ENCODE results near the gene PPP1R15A.

The PPP1R15A gene

DNA sequence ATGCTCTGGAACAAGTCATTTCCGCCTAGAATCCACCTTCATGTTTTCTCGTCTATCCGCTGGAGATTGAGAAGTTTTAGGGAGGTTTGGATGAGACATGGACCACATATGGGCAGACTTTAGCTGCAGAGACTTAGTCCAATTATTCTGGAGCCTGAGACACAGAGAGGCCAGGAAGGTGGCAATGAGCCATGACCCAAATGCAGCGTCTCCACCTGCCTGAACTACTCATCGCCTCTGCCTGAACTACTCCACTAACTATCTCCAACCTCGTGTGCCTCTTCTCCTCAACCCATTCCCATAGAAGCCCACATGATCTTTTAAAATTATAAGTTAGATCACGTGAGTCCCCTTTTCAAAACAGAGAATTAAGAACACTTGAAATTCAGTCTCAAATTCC, 9.4 kb upstream of the PPP1R15A start:
- TF ChIP-seq POLR2AphosphoS5 (IDR thresholded peaks at IDR 0.05; ENCODE audit: low read depth) (no peak), SPI1 (IDR thresholded peaks at IDR 0.05; ENCODE audit: borderline replicate concordance, low read depth) (no peak), GABPA (IDR thresholded peaks at IDR 0.05; ENCODE audit: low read depth) (no peak)
- TF ChIP-seq, protein P1, sequence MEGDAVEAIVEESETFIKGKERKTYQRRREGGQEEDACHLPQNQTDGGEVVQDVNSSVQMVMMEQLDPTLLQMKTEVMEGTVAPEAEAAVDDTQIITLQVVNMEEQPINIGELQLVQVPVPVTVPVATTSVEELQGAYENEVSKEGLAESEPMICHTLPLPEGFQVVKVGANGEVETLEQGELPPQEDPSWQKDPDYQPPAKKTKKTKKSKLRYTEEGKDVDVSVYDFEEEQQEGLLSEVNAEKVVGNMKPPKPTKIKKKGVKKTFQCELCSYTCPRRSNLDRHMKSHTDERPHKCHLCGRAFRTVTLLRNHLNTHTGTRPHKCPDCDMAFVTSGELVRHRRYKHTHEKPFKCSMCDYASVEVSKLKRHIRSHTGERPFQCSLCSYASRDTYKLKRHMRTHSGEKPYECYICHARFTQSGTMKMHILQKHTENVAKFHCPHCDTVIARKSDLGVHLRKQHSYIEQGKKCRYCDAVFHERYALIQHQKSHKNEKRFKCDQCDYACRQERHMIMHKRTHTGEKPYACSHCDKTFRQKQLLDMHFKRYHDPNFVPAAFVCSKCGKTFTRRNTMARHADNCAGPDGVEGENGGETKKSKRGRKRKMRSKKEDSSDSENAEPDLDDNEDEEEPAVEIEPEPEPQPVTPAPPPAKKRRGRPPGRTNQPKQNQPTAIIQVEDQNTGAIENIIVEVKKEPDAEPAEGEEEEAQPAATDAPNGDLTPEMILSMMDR (IDR thresholded peaks at IDR 0.05; ENCODE audit: insufficient read depth, low read length): no peak
- TF ChIP-seq, protein P2, sequence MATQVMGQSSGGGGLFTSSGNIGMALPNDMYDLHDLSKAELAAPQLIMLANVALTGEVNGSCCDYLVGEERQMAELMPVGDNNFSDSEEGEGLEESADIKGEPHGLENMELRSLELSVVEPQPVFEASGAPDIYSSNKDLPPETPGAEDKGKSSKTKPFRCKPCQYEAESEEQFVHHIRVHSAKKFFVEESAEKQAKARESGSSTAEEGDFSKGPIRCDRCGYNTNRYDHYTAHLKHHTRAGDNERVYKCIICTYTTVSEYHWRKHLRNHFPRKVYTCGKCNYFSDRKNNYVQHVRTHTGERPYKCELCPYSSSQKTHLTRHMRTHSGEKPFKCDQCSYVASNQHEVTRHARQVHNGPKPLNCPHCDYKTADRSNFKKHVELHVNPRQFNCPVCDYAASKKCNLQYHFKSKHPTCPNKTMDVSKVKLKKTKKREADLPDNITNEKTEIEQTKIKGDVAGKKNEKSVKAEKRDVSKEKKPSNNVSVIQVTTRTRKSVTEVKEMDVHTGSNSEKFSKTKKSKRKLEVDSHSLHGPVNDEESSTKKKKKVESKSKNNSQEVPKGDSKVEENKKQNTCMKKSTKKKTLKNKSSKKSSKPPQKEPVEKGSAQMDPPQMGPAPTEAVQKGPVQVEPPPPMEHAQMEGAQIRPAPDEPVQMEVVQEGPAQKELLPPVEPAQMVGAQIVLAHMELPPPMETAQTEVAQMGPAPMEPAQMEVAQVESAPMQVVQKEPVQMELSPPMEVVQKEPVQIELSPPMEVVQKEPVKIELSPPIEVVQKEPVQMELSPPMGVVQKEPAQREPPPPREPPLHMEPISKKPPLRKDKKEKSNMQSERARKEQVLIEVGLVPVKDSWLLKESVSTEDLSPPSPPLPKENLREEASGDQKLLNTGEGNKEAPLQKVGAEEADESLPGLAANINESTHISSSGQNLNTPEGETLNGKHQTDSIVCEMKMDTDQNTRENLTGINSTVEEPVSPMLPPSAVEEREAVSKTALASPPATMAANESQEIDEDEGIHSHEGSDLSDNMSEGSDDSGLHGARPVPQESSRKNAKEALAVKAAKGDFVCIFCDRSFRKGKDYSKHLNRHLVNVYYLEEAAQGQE (IDR thresholded peaks at IDR 0.05; ENCODE audit: insufficient replicate concordance, low read depth): no peak
- H3K27me3 ChIP-seq (ENCODE audit: insufficient read depth, poor library complexity, severe bottlenecking): no peaks in the 10 kb centered on the region
- no peak overlapping the region for H3K27ac ChIP-seq (replicated peaks)
- no peak overlapping the region for H3K4me3 ChIP-seq (replicated peaks; ENCODE audit: insufficient read depth, low read length)
- no peak for DNase-seq (ENCODE audit: low read depth in 1 of 2, low spot score in 1 of 2)

- Histone ChIP-seq H3K27me3 (ENCODE audit: insufficient read depth, poor library complexity, severe bottlenecking) (no peaks in the 10 kb centered on the region), H3K4me3 (replicated peaks; ENCODE audit: insufficient read depth, low read length) (no peak overlapping the region), H3K27ac (replicated peaks) (no peak overlapping the region)
- TF ChIP-seq, protein P1 (IDR thresholded peaks at IDR 0.05; ENCODE audit: insufficient read depth, low read length): no peak
- TF ChIP-seq SPI1 (IDR thresholded peaks at IDR 0.05; ENCODE audit: borderline replicate concordance, low read depth) (no peak), GABPA (IDR thresholded peaks at IDR 0.05; ENCODE audit: low read depth) (no peak), POLR2AphosphoS5 (IDR thresholded peaks at IDR 0.05; ENCODE audit: low read depth) (no peak)
- TF ChIP-seq, protein P2 (IDR thresholded peaks at IDR 0.05; ENCODE audit: insufficient replicate concordance, low read depth): no peak
- no peak for DNase-seq (ENCODE audit: low read depth in 1 of 2, low spot score in 1 of 2)
These were observed 5.5 kb upstream of the PPP1R15A start for GRCh38 chr19:48866692-48867091.

DNA sequence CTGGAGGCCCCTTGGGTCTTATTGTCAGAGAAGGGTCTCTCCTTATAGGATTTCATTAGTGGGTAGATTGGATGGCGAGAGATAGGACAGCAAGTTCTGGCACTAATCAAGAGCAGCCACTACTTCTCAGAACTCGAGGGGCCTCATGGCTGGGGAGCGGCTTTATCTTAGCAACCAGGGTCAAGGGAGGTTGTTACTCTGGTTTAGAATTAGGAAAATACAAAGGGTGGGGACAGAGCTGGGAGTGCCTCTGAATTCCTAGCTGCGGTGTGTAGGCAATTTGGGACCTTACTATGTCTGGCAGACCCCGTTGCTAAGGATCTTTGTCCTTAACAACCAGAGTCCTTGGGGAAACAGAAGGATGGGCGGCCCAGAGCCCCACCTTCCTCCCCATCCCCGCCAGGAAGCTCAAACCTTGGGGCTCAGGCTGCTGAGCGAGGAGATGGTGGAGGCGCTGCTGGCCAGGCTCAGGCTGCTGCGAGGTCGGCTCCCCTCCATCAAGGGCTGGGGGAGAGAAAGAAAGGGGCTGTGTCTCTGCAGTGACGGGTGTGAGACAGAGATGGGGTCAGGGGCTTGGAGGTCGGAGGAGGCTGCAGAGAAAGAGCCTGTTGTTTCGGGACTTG, 5.0 kb upstream of the PPP1R15A start:
- no peak for DNase-seq (ENCODE audit: low read depth in 1 of 2, low spot score in 1 of 2)
- TF ChIP-seq POLR2AphosphoS5 (IDR thresholded peaks at IDR 0.05; ENCODE audit: low read depth) (no peak), SPI1 (IDR thresholded peaks at IDR 0.05; ENCODE audit: borderline replicate concordance, low read depth) (no peak), GABPA (IDR thresholded peaks at IDR 0.05; ENCODE audit: low read depth) (no peak)
- TF ChIP-seq, protein P2 (IDR thresholded peaks at IDR 0.05; ENCODE audit: insufficient replicate concordance, low read depth): no peak
- TF ChIP-seq, protein P1 (IDR thresholded peaks at IDR 0.05; ENCODE audit: insufficient read depth, low read length): no peak
- Histone ChIP-seq H3K27ac (replicated peaks) (no peak overlapping the region), H3K27me3 (ENCODE audit: insufficient read depth, poor library complexity, severe bottlenecking) (no peaks in the 10 kb centered on the region), H3K4me3 (replicated peaks; ENCODE audit: insufficient read depth, low read length) (no peak overlapping the region)
